ENCODE results near the gene APOL2.
A peak's percentile ranks its signal among the peaks of the same experiment; 100 is the strongest.

DNA sequence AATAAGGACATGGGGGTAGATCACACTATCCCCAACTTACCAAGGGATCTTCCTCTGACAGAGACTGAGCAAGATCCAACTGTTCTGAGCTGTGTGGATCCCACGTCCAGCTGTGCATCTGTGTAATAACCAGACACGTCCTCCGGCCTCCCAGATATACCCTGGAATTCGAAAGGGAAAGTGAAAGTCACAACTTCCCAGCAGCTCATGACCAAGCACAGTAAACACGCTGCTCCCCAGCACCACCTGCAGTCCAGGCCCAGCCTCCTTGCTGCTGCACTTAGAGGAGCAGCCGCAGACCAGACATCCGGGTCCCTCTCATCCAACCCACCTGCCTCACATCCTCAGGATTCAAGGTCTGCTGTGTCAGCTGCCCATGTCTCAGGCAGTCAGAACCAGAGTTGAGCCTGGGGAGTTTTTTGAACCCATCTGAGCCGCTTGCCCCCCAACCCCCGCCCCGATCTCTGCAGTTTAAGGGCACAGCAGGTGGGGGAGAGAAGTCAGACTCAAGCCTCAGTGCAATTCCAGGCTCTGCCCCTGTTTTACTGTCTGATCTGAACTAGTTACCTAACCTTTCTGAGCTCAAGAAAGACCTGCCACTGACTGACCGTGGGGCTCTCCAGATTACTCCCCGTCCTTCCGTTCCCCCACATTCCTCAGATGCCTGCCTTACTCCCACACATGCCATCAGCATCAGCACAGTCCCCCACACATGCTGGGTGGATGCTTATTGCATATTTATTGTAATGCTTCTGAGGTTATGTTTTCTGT lies at the start of gene APOL2:
- TF ChIP-seq, protein P1, sequence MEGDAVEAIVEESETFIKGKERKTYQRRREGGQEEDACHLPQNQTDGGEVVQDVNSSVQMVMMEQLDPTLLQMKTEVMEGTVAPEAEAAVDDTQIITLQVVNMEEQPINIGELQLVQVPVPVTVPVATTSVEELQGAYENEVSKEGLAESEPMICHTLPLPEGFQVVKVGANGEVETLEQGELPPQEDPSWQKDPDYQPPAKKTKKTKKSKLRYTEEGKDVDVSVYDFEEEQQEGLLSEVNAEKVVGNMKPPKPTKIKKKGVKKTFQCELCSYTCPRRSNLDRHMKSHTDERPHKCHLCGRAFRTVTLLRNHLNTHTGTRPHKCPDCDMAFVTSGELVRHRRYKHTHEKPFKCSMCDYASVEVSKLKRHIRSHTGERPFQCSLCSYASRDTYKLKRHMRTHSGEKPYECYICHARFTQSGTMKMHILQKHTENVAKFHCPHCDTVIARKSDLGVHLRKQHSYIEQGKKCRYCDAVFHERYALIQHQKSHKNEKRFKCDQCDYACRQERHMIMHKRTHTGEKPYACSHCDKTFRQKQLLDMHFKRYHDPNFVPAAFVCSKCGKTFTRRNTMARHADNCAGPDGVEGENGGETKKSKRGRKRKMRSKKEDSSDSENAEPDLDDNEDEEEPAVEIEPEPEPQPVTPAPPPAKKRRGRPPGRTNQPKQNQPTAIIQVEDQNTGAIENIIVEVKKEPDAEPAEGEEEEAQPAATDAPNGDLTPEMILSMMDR (IDR thresholded peaks at IDR 0.05; ENCODE audit: low read length): peak; percentile 75
- TF ChIP-seq EZH2phosphoT487 (IDR thresholded peaks at IDR 0.05; ENCODE audit: low read length) (no peak), EZH2 (optimal IDR thresholded peaks at IDR 0.05; ENCODE audit: low read depth, low read length) (no peak)
